Nephron (organoid): ENCODE results near the gene PNRC2.

ENCODE experiments used
- H3K27ac Mint-ChIP-seq, 3 experiments: 2 replicates each; pipeline ENCODE4 v1.8.0; 2020; ENCODE audit warnings: mixed read lengths in 3 of 3, mild to moderate bottlenecking in 2 of 3, moderate library complexity in 1 of 3
- H3K27me3 Mint-ChIP-seq: 2 replicates; pipeline ENCODE4 v1.8.0; 2021; ENCODE audit warnings: low read depth, mild to moderate bottlenecking, moderate library complexity, mixed read lengths
- H3K36me3 Mint-ChIP-seq: 2 replicates; pipeline ENCODE4 v1.8.0; 2020; ENCODE audit warnings: low read depth, mixed read lengths
- H3K4me1 Mint-ChIP-seq: 2 replicates; pipeline ENCODE4 v1.8.0; 2020; ENCODE audit warnings: mixed read lengths
- H3K4me3 Mint-ChIP-seq, 3 experiments: 2 replicates each; pipeline ENCODE4 v1.8.0; 2020; ENCODE audit warnings: mild to moderate bottlenecking in 3 of 3, mixed read lengths in 3 of 3, moderate library complexity in 2 of 3
- H3K9me3 Mint-ChIP-seq: 2 replicates; pipeline ENCODE4 v1.8.0; 2020; ENCODE audit warnings: mixed read lengths
- TF ChIP-seq, protein P1 (sequence below), 3 experiments: fragments of 200-600 bp; sonication (generic); IDR thresholded peaks; one replicate each; pipeline ENCODE4 v1.5.0; 2021; ENCODE audit warnings: antibody characterized with exemption in 3 of 3; ENCODE audit not compliant: unreplicated experiment in 3 of 3

Gene PNRC2

DNA sequence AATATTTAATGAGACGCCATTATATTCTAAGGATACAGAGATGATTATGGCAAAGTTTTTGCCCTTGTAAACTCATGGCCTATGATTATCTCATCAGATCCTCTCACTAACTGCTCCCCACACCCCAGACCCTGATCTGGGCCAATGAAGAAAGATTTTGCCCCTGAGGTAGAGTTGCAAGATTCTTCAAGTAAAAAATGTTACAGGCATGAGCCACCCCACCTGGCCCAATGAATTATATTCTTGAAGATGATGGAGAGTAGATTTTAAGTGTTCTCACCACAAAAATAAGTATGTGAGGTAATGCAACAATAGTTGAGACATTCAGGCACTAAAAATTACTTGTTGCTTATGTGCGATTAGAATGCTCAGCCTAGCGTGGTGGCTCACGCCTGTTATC, 44.7 kb upstream of the PNRC2 start:
- Mint-ChIP-seq H3K27me3 (peaks cover 4% of the 10 kb centered on the region), H3K4me1 (no peaks in the 10 kb centered on the region), H3K9me3 (no peaks in the 10 kb centered on the region), H3K4me3 (no peak overlapping the region), H3K36me3 (no peaks in the 10 kb centered on the region), H3K27ac (no peak overlapping the region)
- TF ChIP-seq, protein P1, sequence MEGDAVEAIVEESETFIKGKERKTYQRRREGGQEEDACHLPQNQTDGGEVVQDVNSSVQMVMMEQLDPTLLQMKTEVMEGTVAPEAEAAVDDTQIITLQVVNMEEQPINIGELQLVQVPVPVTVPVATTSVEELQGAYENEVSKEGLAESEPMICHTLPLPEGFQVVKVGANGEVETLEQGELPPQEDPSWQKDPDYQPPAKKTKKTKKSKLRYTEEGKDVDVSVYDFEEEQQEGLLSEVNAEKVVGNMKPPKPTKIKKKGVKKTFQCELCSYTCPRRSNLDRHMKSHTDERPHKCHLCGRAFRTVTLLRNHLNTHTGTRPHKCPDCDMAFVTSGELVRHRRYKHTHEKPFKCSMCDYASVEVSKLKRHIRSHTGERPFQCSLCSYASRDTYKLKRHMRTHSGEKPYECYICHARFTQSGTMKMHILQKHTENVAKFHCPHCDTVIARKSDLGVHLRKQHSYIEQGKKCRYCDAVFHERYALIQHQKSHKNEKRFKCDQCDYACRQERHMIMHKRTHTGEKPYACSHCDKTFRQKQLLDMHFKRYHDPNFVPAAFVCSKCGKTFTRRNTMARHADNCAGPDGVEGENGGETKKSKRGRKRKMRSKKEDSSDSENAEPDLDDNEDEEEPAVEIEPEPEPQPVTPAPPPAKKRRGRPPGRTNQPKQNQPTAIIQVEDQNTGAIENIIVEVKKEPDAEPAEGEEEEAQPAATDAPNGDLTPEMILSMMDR (IDR thresholded peaks at IDR 0.05; ENCODE audit: unreplicated experiment in 3 of 3): no peak

DNA sequence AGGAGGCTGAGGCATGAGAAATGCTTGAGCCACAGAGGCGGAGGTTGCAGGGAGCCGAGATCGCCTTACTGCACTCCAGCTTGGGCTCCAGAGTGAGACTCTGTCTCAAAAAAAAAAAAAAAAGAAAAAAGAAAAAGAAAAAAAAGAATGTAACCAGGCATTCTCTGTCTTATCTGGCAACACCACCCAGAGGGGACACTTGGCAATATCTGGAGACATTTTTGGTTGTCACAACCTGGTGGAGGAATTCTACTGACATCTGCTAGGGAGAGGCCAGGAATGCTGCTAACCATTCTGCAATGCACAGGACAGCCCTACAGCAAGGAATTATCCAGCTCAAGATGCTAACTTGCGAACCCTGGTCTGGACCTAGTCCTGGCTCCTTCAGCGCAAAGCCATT, 44.2 kb upstream of the PNRC2 start:
- no peaks in the 10 kb centered on the region for H3K4me1 Mint-ChIP-seq
- no peaks in the 10 kb centered on the region for H3K9me3 Mint-ChIP-seq
- H3K27me3 Mint-ChIP-seq: no peaks in the 10 kb centered on the region
- H3K27ac Mint-ChIP-seq: no peak overlapping the region
- no peaks in the 10 kb centered on the region for H3K36me3 Mint-ChIP-seq
- no peak overlapping the region for H3K4me3 Mint-ChIP-seq
- TF ChIP-seq, protein P1 (IDR thresholded peaks at IDR 0.05; ENCODE audit: unreplicated experiment in 3 of 3): no peak

DNA sequence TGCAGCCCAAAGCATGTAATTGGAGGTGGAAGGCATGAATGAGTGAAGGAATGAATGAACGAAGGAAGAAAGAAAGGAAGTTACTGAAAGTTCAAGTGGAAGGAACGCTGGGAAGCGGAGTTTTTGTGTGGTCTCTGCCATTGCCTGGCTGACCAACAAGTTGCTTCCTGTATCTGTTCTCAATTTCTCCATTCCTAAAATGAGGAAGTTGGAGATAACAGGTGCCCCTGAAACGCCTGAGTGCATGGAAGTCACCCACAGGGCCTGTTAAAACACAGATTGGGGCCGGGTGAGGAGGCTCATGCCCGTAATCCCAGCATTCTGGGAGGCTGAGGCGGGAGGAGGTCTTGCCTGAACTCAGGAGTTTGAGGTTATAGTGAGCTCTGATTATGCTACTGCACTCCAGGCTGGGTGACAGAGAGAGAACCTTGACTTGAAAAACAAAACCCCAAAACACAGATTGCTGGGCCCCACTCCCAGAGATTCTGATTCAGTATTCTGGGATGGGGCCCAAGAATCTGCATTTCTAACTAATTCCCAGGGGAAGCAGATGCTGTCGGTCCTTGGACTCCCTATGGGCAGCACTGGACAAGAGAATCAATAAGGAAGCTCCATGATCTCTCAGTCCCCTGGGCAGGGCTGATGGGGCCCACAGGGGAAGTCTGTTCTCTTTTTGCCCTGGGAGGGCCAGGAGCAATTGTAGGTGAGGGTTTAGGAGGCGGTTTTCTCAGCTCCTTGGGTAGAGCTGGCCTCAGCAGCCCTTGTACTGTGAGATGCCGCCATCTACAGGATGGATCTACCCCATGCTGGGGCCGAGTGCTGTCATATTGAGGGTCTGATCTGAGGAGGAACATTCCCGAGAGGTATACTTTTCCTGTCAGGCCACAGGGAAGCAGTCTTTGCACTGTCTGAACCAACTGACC, 43.2 kb upstream of the PNRC2 start:
- Mint-ChIP-seq H3K27ac (no peak overlapping the region), H3K27me3 (no peaks in the 10 kb centered on the region), H3K36me3 (no peaks in the 10 kb centered on the region), H3K4me1 (no peaks in the 10 kb centered on the region), H3K4me3 (no peak overlapping the region), H3K9me3 (no peaks in the 10 kb centered on the region)
- TF ChIP-seq, protein P1 (IDR thresholded peaks at IDR 0.05; ENCODE audit: unreplicated experiment in 3 of 3): peak; percentile 66 to 74 (median 71)

DNA sequence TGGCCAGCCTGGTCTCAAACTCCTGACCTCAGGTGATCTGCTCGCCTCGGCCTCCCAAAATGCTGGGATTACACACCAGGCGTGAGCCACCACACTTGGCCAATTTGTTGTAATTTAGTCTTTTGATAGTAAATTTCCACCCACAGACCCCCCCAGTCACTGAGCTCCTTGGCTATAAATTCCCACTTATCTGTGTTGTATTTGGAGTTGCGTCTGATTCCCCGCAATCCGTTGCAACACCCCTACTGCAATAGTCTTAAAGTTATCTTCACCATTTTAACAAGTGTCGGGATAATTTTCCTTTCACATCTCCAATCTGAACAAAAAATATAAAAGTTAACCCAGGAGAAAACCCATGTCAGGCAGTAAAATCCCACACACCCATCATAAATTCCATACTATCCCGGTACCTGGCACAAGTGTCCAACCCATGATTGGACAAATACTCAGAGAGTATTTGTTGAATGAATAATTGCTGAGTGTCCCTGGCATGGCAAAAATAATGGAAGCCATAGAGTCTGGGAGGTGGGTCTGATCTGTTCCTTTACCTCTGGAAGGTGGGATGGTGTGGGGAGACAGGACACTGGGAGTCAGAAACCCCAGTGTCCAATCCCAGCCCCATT, 37.2 kb upstream of the PNRC2 start:
- Mint-ChIP-seq H3K27ac (no peak overlapping the region), H3K36me3 (no peaks in the 10 kb centered on the region), H3K4me1 (no peaks in the 10 kb centered on the region), H3K4me3 (no peak overlapping the region), H3K27me3 (peaks cover 17% of the 10 kb centered on the region), H3K9me3 (no peaks in the 10 kb centered on the region)
- TF ChIP-seq, protein P1 (IDR thresholded peaks at IDR 0.05; ENCODE audit: unreplicated experiment in 3 of 3): no peak

DNA sequence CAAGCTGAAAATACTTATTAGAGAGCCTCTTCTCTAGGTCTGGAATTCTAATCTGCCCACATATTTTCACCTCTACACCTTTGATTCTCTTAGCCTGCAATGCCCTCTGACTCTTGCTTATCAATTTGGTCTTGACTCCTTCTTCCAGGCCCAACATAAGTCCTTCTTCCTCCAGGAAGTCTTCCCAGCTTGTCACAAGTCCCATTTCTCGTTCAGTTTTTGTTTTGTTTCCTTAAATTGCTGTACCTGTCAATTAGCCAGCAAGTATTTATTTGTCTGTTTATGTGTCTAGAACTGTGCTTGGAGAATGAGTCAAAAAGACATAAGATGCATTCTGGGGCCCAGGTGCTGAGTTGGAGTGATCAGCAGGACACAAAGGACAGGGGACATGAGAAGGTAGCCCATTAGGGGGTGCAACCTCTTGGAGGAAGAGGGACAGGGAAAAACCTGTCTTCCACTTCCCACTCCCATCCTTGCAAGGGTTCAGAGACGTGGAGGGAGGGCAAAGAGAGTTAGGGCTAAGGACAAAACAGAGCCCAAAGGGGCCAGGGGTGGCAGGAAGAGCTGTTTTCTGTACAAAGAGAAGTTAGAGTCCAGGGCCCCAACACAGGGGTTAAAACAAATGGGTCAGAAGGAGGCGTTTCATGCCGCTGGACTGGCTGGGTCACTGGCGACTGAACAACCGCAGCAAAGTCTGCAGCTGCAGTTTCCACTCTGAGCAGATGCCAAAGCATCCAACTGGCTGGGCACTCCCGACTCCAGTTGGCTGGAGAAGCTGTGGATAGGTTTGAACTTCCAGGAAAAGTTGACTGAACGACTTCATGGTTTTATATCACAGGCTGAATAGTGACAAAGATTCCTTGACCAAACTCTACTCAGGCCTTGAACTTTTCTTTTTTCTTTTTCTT, 35.8 kb upstream of the PNRC2 start:
- TF ChIP-seq, protein P1 (IDR thresholded peaks at IDR 0.05; ENCODE audit: unreplicated experiment in 3 of 3): no peak
- Mint-ChIP-seq H3K9me3 (no peaks in the 10 kb centered on the region), H3K27ac (no peak overlapping the region), H3K27me3 (peaks cover 17% of the 10 kb centered on the region), H3K36me3 (no peaks in the 10 kb centered on the region), H3K4me3 (no peak overlapping the region), H3K4me1 (no peaks in the 10 kb centered on the region)
